Loucy (cell line): ENCODE results near the gene NECTIN4.

Experiments used
- H2AFZ ChIP-seq: fragments of 200-600 bp; sonication (generic); 2 replicates; pipeline ENCODE4 v1.6.0; 2016; ENCODE audit warnings: antibody characterized with exemption, mild to moderate bottlenecking, low read length, moderate library complexity
- H3F3A ChIP-seq: fragments of 200-600 bp; 2 replicates; pipeline ENCODE4 v1.6.0; 2016; ENCODE audit warnings: antibody characterized with exemption, low read depth, mild to moderate bottlenecking
- H3K27me3 ChIP-seq: fragments of 200-600 bp; sonication (generic); 2 replicates; pipeline ENCODE4 v1.6.1; 2014; ENCODE audit warnings: low read length, mild to moderate bottlenecking; ENCODE audit not compliant: insufficient read depth, poor library complexity, severe bottlenecking
- H3K36me3 ChIP-seq: fragments of 200-600 bp; sonication (generic); 2 replicates; pipeline ENCODE4 v1.6.1; 2016; ENCODE audit warnings: low read length; ENCODE audit not compliant: insufficient read depth
- H3K4me1 ChIP-seq: fragments of 200-600 bp; sonication (generic); 2 replicates; pipeline ENCODE4 v1.5.1; 2014; ENCODE audit warnings: low read length, mild to moderate bottlenecking; ENCODE audit not compliant: insufficient read depth, poor library complexity, severe bottlenecking
- H3K4me2 ChIP-seq: fragments of 200-600 bp; sonication (generic); 2 replicates; pipeline ENCODE4 v1.6.0; 2014; ENCODE audit warnings: antibody characterized with exemption, low read length, low read depth, mild to moderate bottlenecking; ENCODE audit not compliant: poor library complexity, severe bottlenecking
- H3K4me3 ChIP-seq: fragments of 200-600 bp; sonication (generic); 2 replicates; pipeline ENCODE4 v1.5.1; 2014; ENCODE audit warnings: low read length, mild to moderate bottlenecking, mixed read lengths; ENCODE audit not compliant: poor library complexity, severe bottlenecking
- H3K79me2 ChIP-seq: fragments of 200-600 bp; sonication (generic); 2 replicates; pipeline ENCODE4 v1.6.1; 2014; ENCODE audit warnings: low read length; ENCODE audit not compliant: insufficient read depth
- H3K9ac ChIP-seq: fragments of 200-600 bp; sonication (generic); 2 replicates; pipeline ENCODE4 v1.6.0; 2014; ENCODE audit warnings: mild to moderate bottlenecking, low read depth, low read length, moderate library complexity; ENCODE audit not compliant: poor library complexity, severe bottlenecking
- H3K9me2 ChIP-seq: fragments of 200-600 bp; sonication (generic); replicated peaks from 2 replicates; pipeline ENCODE4 v1.6.1; 2016; ENCODE audit warnings: low read depth, low read length, mixed read lengths
- H3K9me3 ChIP-seq: fragments of 200-600 bp; sonication (generic); 2 replicates; pipeline ENCODE4 v1.6.1; 2014; ENCODE audit warnings: mild to moderate bottlenecking, antibody characterized with exemption, low read length, low read depth; ENCODE audit not compliant: insufficient read depth
- H4K20me1 ChIP-seq: fragments of 200-600 bp; sonication (generic); 2 replicates; pipeline ENCODE4 v1.6.0; 2014; ENCODE audit warnings: antibody characterized with exemption, low read length, mild to moderate bottlenecking; ENCODE audit not compliant: insufficient read depth, poor library complexity, severe bottlenecking
- CTCF ChIP-seq: fragments of 200-600 bp; sonication (generic); conservative IDR thresholded peaks from 2 replicates; pipeline ENCODE4 v1.5.1; 2014; ENCODE audit warnings: mild to moderate bottlenecking, antibody characterized with exemption, low read length
- EZH2phosphoT487 ChIP-seq: fragments of 200-600 bp; IDR thresholded peaks from 2 replicates; pipeline ENCODE4 v1.6.1; 2018; ENCODE audit warnings: antibody characterized with exemption, mild to moderate bottlenecking, moderate library complexity, borderline replicate concordance

NECTIN4 gene

GRCh38 chr1:161045736-161046604 is 43.4 kb downstream of the NECTIN4 start, which contains the start of gene USF1:
Gene USF1, minus strand, starts transcription at chr1:161045977. Its CDS starts 2,702 bp downstream, at chr1:161043275.
- peak within 1 kb of the TSS; percentile 100 for H3K4me2 ChIP-seq
- H2AFZ ChIP-seq: peak within 1 kb of the TSS; percentile 87
- H3K4me1 ChIP-seq: peaks cover 22% of the 10 kb centered on the region
- no peaks in the 10 kb centered on the region for H3K9me3 ChIP-seq
- H3K9me2 ChIP-seq: no peaks in the 10 kb centered on the region
- H3K79me2 ChIP-seq: peaks cover 36% of the 10 kb centered on the region
- H3K4me3 ChIP-seq: peak within 1 kb of the TSS; percentile 91
- H3K27me3 ChIP-seq: no peaks in the 10 kb centered on the region
- H3F3A ChIP-seq: no peaks in the 10 kb centered on the region
- peaks cover 36% of the 10 kb centered on the region; the same call in 1 of the 2 replicates for H3K36me3 ChIP-seq
- TF ChIP-seq EZH2phosphoT487: no peak
- TF ChIP-seq CTCF: no peak
- H3K9ac ChIP-seq: peak within 1 kb of the TSS; percentile 91
- H4K20me1 ChIP-seq: no peaks in the 10 kb centered on the region

- Histone ChIP-seq H3K36me3 (peaks cover 37% of the 10 kb centered on the region; the same call in 1 of the 2 replicates), H3K9me3 (no peaks in the 10 kb centered on the region), H2AFZ (peak overlapping the region; percentile 87), H3K9me2 (no peaks in the 10 kb centered on the region), H3K9ac (peak overlapping the region; percentile 91), H3K4me3 (peak overlapping the region; percentile 91), H3K79me2 (peaks cover 36% of the 10 kb centered on the region), H3F3A (no peaks in the 10 kb centered on the region), H3K27me3 (no peaks in the 10 kb centered on the region), H4K20me1 (no peaks in the 10 kb centered on the region), H3K4me1 (peaks cover 22% of the 10 kb centered on the region), H3K4me2 (peak overlapping the region; percentile 100)
- TF ChIP-seq EZH2phosphoT487 (no peak), CTCF (no peak)
Observed at GRCh38 chr1:161044908-161045735, 44.2 kb downstream of the NECTIN4 start.

- Histone ChIP-seq H3K27me3 (no peaks in the 10 kb centered on the region), H3K9ac (peak overlapping the region; percentile 91), H3K79me2 (peaks cover 36% of the 10 kb centered on the region), H2AFZ (peak overlapping the region; percentile 63), H3K4me2 (peak overlapping the region; percentile 100), H3K9me2 (no peaks in the 10 kb centered on the region), H3F3A (no peaks in the 10 kb centered on the region), H4K20me1 (no peaks in the 10 kb centered on the region), H3K4me3 (peak overlapping the region; percentile 91), H3K4me1 (peaks cover 22% of the 10 kb centered on the region), H3K36me3 (peaks cover 37% of the 10 kb centered on the region; the same call in 1 of the 2 replicates), H3K9me3 (no peaks in the 10 kb centered on the region)
- no peak for TF ChIP-seq EZH2phosphoT487
- TF ChIP-seq CTCF: no peak
Observed at GRCh38 chr1:161044535-161044907, 44.8 kb downstream of the NECTIN4 start.
